ENCODE measurements around the gene SHROOM3.

DNA sequence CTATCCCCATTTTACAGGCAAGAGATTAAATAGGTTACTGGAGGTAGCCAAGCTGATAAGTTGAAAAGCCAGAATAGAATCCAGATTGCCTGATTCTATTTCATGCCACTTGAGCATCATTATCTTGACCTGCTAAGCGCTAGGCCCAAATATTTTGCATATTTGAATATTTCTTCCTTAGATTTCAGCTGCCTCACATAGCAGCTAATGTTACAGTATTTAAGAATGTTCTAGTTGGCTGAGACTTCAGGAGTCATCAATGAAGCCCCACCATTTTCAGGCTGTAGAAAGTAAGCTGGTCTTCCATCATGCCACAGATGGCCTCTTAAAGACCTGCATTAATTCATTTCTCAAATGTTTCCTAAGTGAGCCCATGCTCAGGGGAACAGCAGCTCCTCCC is 121.4 kb downstream of the SHROOM3 start:
- TF ChIP-seq SIN3A (IDR thresholded peaks at IDR 0.05; ENCODE audit: borderline replicate concordance, insufficient read depth, low read length) (no peak), REST (IDR thresholded peaks at IDR 0.05; ENCODE audit: insufficient read depth in 1 of 2, low read depth in 2 of 2, low read length in 2 of 2) (no peak), POLR2AphosphoS5 (IDR thresholded peaks at IDR 0.05; ENCODE audit: low read depth, low read length) (no peak), TAF1 (IDR thresholded peaks at IDR 0.05; ENCODE audit: borderline replicate concordance, insufficient read depth, low read length) (no peak), FOXP2 (optimal IDR thresholded peaks at IDR 0.05; ENCODE audit: borderline replicate concordance, extremely low read depth, extremely low read length, insufficient read depth) (no peak)

Measured in PFSK-1 (cell line).